ENCODE results near the gene DCDC2C.

The DCDC2C gene

GRCh38 chr2:3827673-3828575 lies 124.5 kb downstream of the DCDC2C start:
- no peak for DNase-seq (ENCODE audit: low read depth in 2 of 2)

- no peak for DNase-seq (ENCODE audit: low read depth in 2 of 2)
Measured at GRCh38 chr2:3830796-3831195, 127.4 kb downstream of the DCDC2C start.

- DNase-seq (ENCODE audit: low read depth in 2 of 2), result no peak
Measured at GRCh38 chr2:3837086-3837485, 133.7 kb downstream of the DCDC2C start.

GRCh38 chr2:3838348-3838747 lies 135.0 kb downstream of the DCDC2C start:
- DNase-seq (ENCODE audit: low read depth in 2 of 2), result no peak

- no peak for DNase-seq (ENCODE audit: low read depth in 2 of 2)
Measured at GRCh38 chr2:3839476-3839875, 136.1 kb downstream of the DCDC2C start.

- no peak for DNase-seq (ENCODE audit: low read depth in 2 of 2)
Measured at GRCh38 chr2:3840611-3841155, 137.3 kb downstream of the DCDC2C start.

GRCh38 chr2:3847397-3848052 lies 144.2 kb downstream of the DCDC2C start:
- no peak for DNase-seq (ENCODE audit: low read depth in 2 of 2)

- DNase-seq (ENCODE audit: low read depth in 2 of 2), result no peak
Measured at GRCh38 chr2:3848776-3849175, 145.4 kb downstream of the DCDC2C start.

GRCh38 chr2:3849213-3849612 lies 145.8 kb downstream of the DCDC2C start:
- no peak for DNase-seq (ENCODE audit: low read depth in 2 of 2)

- no peak for DNase-seq (ENCODE audit: low read depth in 2 of 2)
Measured at GRCh38 chr2:3857576-3857975, 154.2 kb downstream of the DCDC2C start.

- DNase-seq (ENCODE audit: low read depth in 2 of 2), result no peak
Measured at GRCh38 chr2:3864943-3865865, 161.8 kb downstream of the DCDC2C start.

GRCh38 chr2:3867469-3867868 lies 164.1 kb downstream of the DCDC2C start:
- DNase-seq (ENCODE audit: low read depth in 2 of 2), result no peak

- no peak for DNase-seq (ENCODE audit: low read depth in 2 of 2)
Measured at GRCh38 chr2:3868012-3868805, 164.8 kb downstream of the DCDC2C start.

GRCh38 chr2:3870222-3870621 lies 166.8 kb downstream of the DCDC2C start:
- no peak for DNase-seq (ENCODE audit: low read depth in 2 of 2)

GRCh38 chr2:3871002-3871401 lies 167.6 kb downstream of the DCDC2C start:
- DNase-seq (ENCODE audit: low read depth in 2 of 2), result no peak

GRCh38 chr2:3872451-3872850 lies 169.1 kb downstream of the DCDC2C start:
- no peak for DNase-seq (ENCODE audit: low read depth in 2 of 2)

- no peak for DNase-seq (ENCODE audit: low read depth in 2 of 2)
Measured at GRCh38 chr2:3873899-3874298, 170.5 kb downstream of the DCDC2C start.

GRCh38 chr2:3876221-3876620 lies 172.8 kb downstream of the DCDC2C start:
- no peak for DNase-seq (ENCODE audit: low read depth in 2 of 2)

GRCh38 chr2:3876685-3877084 lies 173.3 kb downstream of the DCDC2C start:
- DNase-seq (ENCODE audit: low read depth in 2 of 2), result no peak

GRCh38 chr2:3885629-3886628 lies 182.6 kb downstream of the DCDC2C start:
- DNase-seq (ENCODE audit: low read depth in 2 of 2), result no peak
